GM12801 (cell line): ENCODE measurements around the gene TMEM98.

Source experiments
- CTCF ChIP-seq: IDR thresholded peaks from one replicate; pipeline ENCODE4 v1.5.1; 2011; ENCODE audit warnings: control low read depth; ENCODE audit not compliant: insufficient read length; ENCODE audit errors: extremely low read depth

The TMEM98 gene

GRCh38 chr17:32941419-32942032, 13.6 kb downstream of the TMEM98 start:
- TF ChIP-seq CTCF = no peak

GRCh38 chr17:32943206-32943605, 15.3 kb downstream of the TMEM98 start:
- no peak for TF ChIP-seq CTCF

- TF ChIP-seq CTCF = no peak
Measured at GRCh38 chr17:32943647-32944191, 15.8 kb downstream of the TMEM98 start.

- no peak for TF ChIP-seq CTCF
Measured at GRCh38 chr17:32944248-32945020, 16.5 kb downstream of the TMEM98 start.

- no peak for TF ChIP-seq CTCF
Measured at GRCh38 chr17:32946375-32947135, 18.6 kb downstream of the TMEM98 start.

GRCh38 chr17:32947736-32948135, 19.8 kb downstream of the TMEM98 start:
- TF ChIP-seq CTCF = no peak

- no peak for TF ChIP-seq CTCF
Measured at GRCh38 chr17:32949181-32949580, 21.2 kb downstream of the TMEM98 start.
